SH-SY5Y (cell line): Measurements from ENCODE around the gene RBM19.

Experiments used
- GATA2 ChIP-seq: IDR thresholded peaks from 2 replicates; pipeline ENCODE4 v1.6.1; 2011; ENCODE audit warnings: mild to moderate bottlenecking, low read depth, low read length
- GATA3 ChIP-seq: IDR thresholded peaks from 2 replicates; pipeline ENCODE4 v1.6.1; 2011; ENCODE audit warnings: low read depth, mild to moderate bottlenecking, low read length, moderate library complexity

The RBM19 gene

GRCh38 chr12:113794774-113795173 is 171.4 kb downstream of the RBM19 start:
- TF ChIP-seq GATA3 (no peak), GATA2 (no peak)

DNA sequence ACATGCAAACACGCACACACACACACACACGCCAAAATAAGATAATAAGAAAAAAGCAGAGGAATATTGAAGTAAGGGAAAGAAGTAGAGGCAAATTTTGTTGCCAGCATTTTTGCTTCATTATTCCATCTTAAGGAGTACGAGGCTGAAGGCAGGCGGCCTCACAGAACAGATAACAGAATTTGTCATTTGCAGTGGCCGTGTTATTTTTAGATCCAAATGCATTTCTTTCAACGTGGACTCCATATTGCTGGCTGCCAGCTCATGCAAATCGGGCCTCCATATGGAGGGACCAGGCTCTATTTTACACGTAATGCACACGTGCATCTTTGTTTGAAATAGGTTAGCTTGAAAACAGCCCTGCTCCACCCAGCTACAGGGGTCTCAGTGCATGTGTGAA is 172.9 kb downstream of the RBM19 start:
- TF ChIP-seq GATA3, result no peak
- no peak for TF ChIP-seq GATA2

GRCh38 chr12:113792450-113792849 is 173.7 kb downstream of the RBM19 start:
- no peak for TF ChIP-seq GATA2
- TF ChIP-seq GATA3, result no peak

DNA sequence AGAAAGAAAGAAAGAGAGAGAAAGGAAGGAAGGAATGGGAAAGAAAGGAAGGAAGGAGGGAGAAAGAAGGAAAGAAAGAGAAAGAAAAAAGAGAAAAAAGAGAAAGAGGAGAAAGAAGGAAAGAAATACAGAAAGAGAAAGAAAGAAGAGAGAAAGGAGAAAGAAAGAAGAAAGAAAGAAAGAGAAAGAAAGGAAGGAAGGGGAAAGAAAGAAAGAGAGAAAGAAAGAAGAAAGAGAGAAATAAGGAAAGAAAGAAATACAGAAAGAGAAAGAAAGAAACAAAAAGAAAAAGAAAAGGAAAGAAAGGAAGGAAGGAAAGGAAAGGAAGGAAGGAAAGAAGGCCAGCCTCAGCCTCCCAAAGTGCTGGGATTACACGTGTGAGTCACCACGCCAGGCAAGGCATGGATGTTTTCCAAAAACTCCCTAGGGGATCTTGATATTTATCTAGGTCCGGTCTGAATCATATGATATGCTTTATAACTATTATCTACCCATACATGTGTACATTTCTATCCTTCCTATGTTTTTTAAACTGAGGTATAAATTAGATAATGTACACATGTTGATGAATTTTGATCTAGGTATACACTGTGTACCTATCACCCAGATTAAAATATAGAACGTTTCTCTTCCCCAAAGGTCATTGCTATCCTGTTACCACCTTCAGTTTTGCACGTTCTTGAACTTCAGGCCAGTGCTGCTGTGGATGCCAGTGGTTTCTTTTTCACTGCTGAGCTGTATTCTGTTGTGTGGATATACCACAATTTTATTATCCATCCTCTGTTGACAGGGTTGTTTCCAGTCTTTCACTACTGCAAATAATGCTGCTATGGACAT is 177.9 kb downstream of the RBM19 start:
- no peak for TF ChIP-seq GATA2
- no peak for TF ChIP-seq GATA3

DNA sequence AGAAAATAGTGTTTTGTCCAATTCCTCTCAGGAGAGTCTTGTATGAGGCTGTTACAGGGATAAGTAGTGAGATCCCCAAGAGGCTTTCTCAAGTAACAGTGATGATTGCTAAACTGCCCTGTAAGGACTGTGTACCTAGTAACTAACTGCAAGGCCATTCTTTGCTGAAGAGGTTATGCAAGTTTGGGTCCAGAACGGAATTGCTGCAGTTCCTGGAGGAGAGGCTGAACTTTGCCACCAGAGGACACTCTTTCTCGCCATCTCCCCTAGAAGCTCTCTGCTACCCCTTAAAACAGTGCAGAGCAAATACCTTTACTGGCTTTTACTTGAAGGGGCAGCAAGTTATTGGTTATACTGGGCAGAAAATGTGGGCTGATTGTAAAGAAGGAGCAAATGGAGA is 180.0 kb downstream of the RBM19 start:
- no peak for TF ChIP-seq GATA3
- no peak for TF ChIP-seq GATA2

DNA sequence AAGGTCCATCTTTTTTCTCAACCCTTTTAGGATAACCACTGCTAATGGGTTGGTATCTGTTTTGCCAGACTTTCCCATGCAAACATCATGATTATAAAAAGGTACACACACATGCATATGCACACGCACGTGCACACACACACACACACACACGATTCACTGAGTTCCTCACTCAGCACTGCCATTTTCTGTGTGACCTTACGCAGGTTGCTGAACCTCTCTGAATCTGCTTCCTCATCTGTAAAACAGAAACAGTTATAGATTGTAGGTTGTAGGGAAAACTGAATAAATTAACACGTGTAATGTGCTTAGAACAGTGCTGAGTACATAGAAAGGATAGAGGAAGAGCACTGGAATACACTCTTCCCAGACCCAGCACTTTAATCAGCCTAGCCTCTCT is 182.3 kb downstream of the RBM19 start:
- TF ChIP-seq GATA3, result no peak
- no peak for TF ChIP-seq GATA2

- TF ChIP-seq GATA3 (no peak), GATA2 (no peak)
Measured at GRCh38 chr12:113782873-113783272, 183.3 kb downstream of the RBM19 start.

DNA sequence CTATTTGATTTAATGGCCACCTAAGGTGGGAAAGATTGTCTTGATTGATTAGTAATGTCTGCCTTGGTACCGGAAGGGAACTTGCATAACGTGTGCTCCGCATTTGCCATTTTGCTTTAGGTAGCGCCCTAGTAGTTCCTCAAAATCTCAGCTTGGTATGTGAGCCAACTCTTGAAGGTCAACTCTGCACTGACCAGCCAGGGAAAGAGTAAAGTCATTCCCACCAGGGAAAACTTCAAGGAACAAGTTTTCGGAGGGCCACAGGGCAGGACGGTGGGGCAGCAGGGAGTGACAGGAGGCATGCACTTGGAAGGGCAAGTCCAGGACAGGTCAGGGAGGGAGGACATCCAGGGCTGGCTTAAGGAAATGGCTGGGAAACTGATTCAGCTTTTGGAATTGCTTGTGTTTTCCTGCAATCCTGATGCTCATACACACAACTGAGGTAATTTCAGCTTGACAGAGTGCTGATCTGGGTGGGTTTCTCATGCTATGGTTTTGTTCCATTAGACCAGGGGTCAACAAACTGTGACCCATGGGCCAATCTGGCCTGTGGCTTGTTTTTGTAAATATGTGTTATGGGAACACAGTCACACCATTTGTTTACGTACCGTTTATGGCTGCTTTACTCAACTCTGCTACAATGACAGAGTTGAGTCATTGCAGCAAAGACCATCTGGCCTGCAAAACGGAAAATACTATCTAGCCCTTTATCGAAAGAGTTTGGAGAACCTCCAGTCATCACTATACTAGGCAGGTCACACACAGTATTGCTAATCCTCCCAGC is 184.5 kb downstream of the RBM19 start:
- no peak for TF ChIP-seq GATA3
- TF ChIP-seq GATA2, result no peak

GRCh38 chr12:113779774-113780173 is 186.4 kb downstream of the RBM19 start:
- TF ChIP-seq GATA3 (no peak), GATA2 (no peak)

GRCh38 chr12:113778432-113779132 is 187.5 kb downstream of the RBM19 start:
- TF ChIP-seq GATA2 (no peak), GATA3 (no peak)

DNA sequence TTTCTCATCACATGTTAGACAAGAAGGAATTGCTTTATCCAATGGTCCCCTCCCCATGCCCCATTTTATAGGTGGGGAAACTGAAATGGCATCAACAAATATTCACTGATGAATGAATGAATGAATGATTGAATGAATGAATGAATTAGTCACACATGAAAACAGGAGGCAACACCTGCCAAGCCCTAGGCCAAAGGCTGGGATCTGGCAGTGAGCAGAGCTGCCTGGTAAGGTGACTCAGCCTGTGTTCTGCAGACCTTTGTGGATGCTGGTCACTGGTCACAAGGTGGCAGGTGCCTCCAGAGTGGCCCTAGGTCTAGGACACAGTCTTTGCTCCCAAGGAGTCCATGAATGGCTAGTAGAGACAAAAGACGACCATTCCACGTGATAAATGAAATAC is 188.4 kb downstream of the RBM19 start:
- no peak for TF ChIP-seq GATA3
- TF ChIP-seq GATA2, result no peak

GRCh38 chr12:113776536-113776935 is 189.6 kb downstream of the RBM19 start:
- TF ChIP-seq GATA2 (no peak), GATA3 (no peak)

GRCh38 chr12:113774526-113774925 is 191.6 kb downstream of the RBM19 start:
- TF ChIP-seq GATA3 (no peak), GATA2 (no peak)

- TF ChIP-seq GATA3 (no peak), GATA2 (no peak)
Measured at GRCh38 chr12:113772505-113773030, 193.6 kb downstream of the RBM19 start.
